HCT116 (cell line): ENCODE data around the gene GPR75.

Experiments used
- CEBPB ChIP-seq: IDR thresholded peaks from 2 replicates; pipeline ENCODE4 v1.6.1; 2012; ENCODE audit warnings: low read depth
- CTCF ChIP-seq, 3 experiments: fragments of 200-600 bp in 1 of 3; sonication (generic) in 1 of 3; IDR thresholded peaks in 2 of 3; conservative IDR thresholded peaks in 1 of 3; 2 replicates each; pipeline ENCODE4 v1.5.1; 2012 to 2017; ENCODE audit warnings: low read depth in 2 of 3, low read length in 2 of 3, antibody characterized with exemption in 1 of 3, borderline replicate concordance in 1 of 3, control low read depth in 1 of 3, mild to moderate bottlenecking in 1 of 3, mixed read lengths in 1 of 3, mixed run types in 1 of 3, moderate library complexity in 1 of 3; ENCODE audit not compliant: insufficient read depth in 1 of 3
- EZH2 ChIP-seq: fragments of 200-600 bp; sonication (generic); IDR thresholded peaks from 2 replicates; pipeline ENCODE4 v1.6.1; 2017; ENCODE audit warnings: antibody characterized with exemption, mixed run types
- POLR2A ChIP-seq: IDR thresholded peaks from 2 replicates; pipeline ENCODE4 v1.7.0; 2011; ENCODE audit warnings: borderline replicate concordance; ENCODE audit not compliant: insufficient read depth, insufficient read length; ENCODE audit errors: extremely low read depth
- POLR2AphosphoS5 ChIP-seq: IDR thresholded peaks from 2 replicates; pipeline ENCODE4 v1.6.1; 2011; ENCODE audit warnings: mild to moderate bottlenecking, low read depth, low read length, moderate library complexity
- RAD21 ChIP-seq: IDR thresholded peaks from 2 replicates; pipeline ENCODE4 v1.6.1; 2012; ENCODE audit warnings: low read depth, mild to moderate bottlenecking
- TCF7L2 ChIP-seq: IDR thresholded peaks from 2 replicates; pipeline ENCODE4 v1.7.0; 2011; ENCODE audit warnings: borderline replicate concordance, inconsistent platforms; ENCODE audit not compliant: insufficient read depth, insufficient read length; ENCODE audit errors: extremely low read depth
- ZNF274 ChIP-seq: fragments of 200-500 bp; sonication (Bioruptor generic); IDR thresholded peaks from 2 replicates; pipeline ENCODE4 v1.6.1; 2014; ENCODE audit warnings: mild to moderate bottlenecking, low read depth, low read length, inconsistent platforms

- TF ChIP-seq POLR2A (no peak), CTCF (IDR thresholded peaks at IDR 0.05 in 2 of 3, conservative IDR thresholded peaks at IDR 0.05 in 1 of 3; ENCODE audit: borderline replicate concordance in 1 of 3, insufficient read depth in 1 of 3, low read depth in 2 of 3, low read length in 2 of 3) (no peak), RAD21 (no peak), POLR2AphosphoS5 (no peak), TCF7L2 (no peak), EZH2 (no peak), ZNF274 (no peak), CEBPB (no peak)
Observed at GRCh38 chr2:53843595-53843994, 16.2 kb downstream of the GPR75 start.
